Esophagus muscularis mucosa (tissue), 4 donors: ENCODE measurements around the gene HSPA1L. TPM values are rescaled to one million over a fixed set of nuclear protein-coding genes. Genes with fewer than 3 reads are reported as not detected.

Experiments used
- DNase-seq: peaks from one replicate; pipeline ENCODE4 v3.0.0-alpha.2; 2017; ENCODE audit errors: extremely low spot score
- H3K27ac ChIP-seq, 4 donors: fragments of 200-600 bp; sonication (generic); replicated peaks in 1 of 4; 1 replicate in 3 of 4; 2 replicates in 1 of 4; pipeline ENCODE4 v1.5.1; 2016 to 2019; ENCODE audit warnings: mild to moderate bottlenecking in 1 of 4
- H3K27me3 ChIP-seq, 4 donors: fragments of 200-600 bp; sonication (generic); one replicate each; pipeline versions ENCODE4 v1.5.1 to v1.6.0; 2016 to 2019
- H3K36me3 ChIP-seq, 4 donors: fragments of 200-600 bp; sonication (generic); one replicate each; pipeline ENCODE4 v1.5.1; 2016 to 2019
- H3K4me1 ChIP-seq, 4 donors: fragments of 200-600 bp; sonication (generic); one replicate each; pipeline ENCODE4 v1.5.1; 2016 to 2019
- H3K4me3 ChIP-seq, 4 donors: fragments of 200-600 bp; sonication (generic); 1 replicate in 2 of 4; 2 replicates in 2 of 4; pipeline ENCODE4 v1.5.1; 2016 to 2019; ENCODE audit warnings: mild to moderate bottlenecking in 4 of 4, moderate library complexity in 1 of 4
- H3K9me3 ChIP-seq, 4 donors: fragments of 200-600 bp; sonication (generic); 1 replicate in 3 of 4; 2 replicates in 1 of 4; pipeline ENCODE4 v1.5.1; 2016 to 2019
- CTCF ChIP-seq, 3 experiments: fragments of 200-600 bp in 2 of 3; fragments of 450-650 bp in 1 of 3; sonication (generic) in 2 of 3; IDR thresholded peaks; one replicate each; pipeline ENCODE4 v1.5.1; 2017 to 2019; ENCODE audit warnings: antibody characterized with exemption in 3 of 3, mild to moderate bottlenecking in 2 of 3, moderate library complexity in 1 of 3
- EP300 ChIP-seq: sonication (generic); formaldehyde crosslinking; IDR thresholded peaks from one replicate; pipeline ENCODE4 v1.6.1; 2017; ENCODE audit warnings: antibody characterized with exemption
- POLR2A ChIP-seq: fragments of 450-650 bp; IDR thresholded peaks from one replicate; pipeline ENCODE4 v1.6.1; 2017; ENCODE audit warnings: antibody characterized with exemption, moderate library complexity, mild to moderate bottlenecking, low read depth
- POLR2AphosphoS5 ChIP-seq, 2 donors: sonication (generic); formaldehyde crosslinking; IDR thresholded peaks; one replicate each; pipeline ENCODE4 v1.6.1; 2017; ENCODE audit warnings: antibody characterized with exemption in 2 of 2
- WGBS: methylation state at CpG from one replicate; pipeline ENCODE4 v1.1.5; 2018; 5-methylcytosine and 5-hydroxymethylcytosine counted together
- intact Hi-C: fragments of 100-400 bp; cut with DNase I; formaldehyde crosslinking; loops from one replicate; pipeline ENCODE4 v1.15.1; 2023
- total RNA-seq, 4 donors: library from RNA; depleted of rRNA; stranded (reverse); fragments of >200 nt; gene quantifications; one replicate each; pipeline versions ENCODE4 v1.1.0 to v1.2.1, GENCODE V29; 2016

Gene HSPA1L
- total RNA-seq, 4 donors from 2014 or later: 1.2 to 3.7 (median 2.6) TPM

DNA sequence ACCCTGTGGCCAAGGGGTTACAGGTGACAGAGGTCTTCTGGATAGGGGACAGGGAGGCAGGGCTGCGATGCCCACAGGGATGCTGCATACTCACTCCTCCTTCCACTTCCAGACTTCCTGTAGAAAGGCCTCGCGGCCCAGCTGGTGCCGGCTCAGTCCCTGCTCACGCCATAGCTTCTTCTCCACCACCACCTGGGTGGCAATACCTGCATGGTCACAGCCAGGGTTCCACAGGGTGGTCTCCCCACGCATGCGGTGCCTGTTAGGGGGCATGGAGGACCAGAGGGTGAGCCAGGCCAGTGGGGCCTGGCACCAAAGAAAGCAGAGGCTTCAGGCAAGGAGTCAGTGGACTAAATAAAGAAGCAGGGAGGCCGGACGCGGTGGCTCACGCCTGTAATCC, 29.6 kb downstream of the HSPA1L start:
- intact Hi-C loops: no loop called here
- WGBS: 92% methylated on average over 11 of the region's 11 CpGs
- TF ChIP-seq POLR2AphosphoS5 (IDR thresholded peaks at IDR 0.05): no peak
- TF ChIP-seq POLR2A: no peak
- no peak for TF ChIP-seq CTCF (IDR thresholded peaks at IDR 0.05)
- TF ChIP-seq EP300: no peak
- H3K4me3 ChIP-seq: no peak overlapping the region
- H3K36me3 ChIP-seq: peaks cover 35 to 92% (median 73%) of the 10 kb centered on the region in 4 donors
- H3K9me3 ChIP-seq: no peaks in the 10 kb centered on the region
- DNase-seq: no peak
- H3K4me1 ChIP-seq: no peaks in the 10 kb centered on the region
- no peaks in the 10 kb centered on the region for H3K27me3 ChIP-seq
- no peak overlapping the region for H3K27ac ChIP-seq

GRCh38 chr6:31784098-31784925, 30.8 kb downstream of the HSPA1L start:
- Histone ChIP-seq H3K36me3 (peaks cover 41 to 93% (median 78%) of the 10 kb centered on the region in 4 donors), H3K9me3 (no peaks in the 10 kb centered on the region), H3K27me3 (no peaks in the 10 kb centered on the region), H3K27ac (no peak overlapping the region), H3K4me3 (no peak overlapping the region), H3K4me1 (no peaks in the 10 kb centered on the region)
- DNase-seq: no peak
- intact Hi-C loops: no loop called here
- 94% methylated on average over 15 of the region's 15 CpGs for WGBS
- TF ChIP-seq CTCF (IDR thresholded peaks at IDR 0.05) (no peak), POLR2A (no peak), EP300 (no peak), POLR2AphosphoS5 (IDR thresholded peaks at IDR 0.05) (no peak)

DNA sequence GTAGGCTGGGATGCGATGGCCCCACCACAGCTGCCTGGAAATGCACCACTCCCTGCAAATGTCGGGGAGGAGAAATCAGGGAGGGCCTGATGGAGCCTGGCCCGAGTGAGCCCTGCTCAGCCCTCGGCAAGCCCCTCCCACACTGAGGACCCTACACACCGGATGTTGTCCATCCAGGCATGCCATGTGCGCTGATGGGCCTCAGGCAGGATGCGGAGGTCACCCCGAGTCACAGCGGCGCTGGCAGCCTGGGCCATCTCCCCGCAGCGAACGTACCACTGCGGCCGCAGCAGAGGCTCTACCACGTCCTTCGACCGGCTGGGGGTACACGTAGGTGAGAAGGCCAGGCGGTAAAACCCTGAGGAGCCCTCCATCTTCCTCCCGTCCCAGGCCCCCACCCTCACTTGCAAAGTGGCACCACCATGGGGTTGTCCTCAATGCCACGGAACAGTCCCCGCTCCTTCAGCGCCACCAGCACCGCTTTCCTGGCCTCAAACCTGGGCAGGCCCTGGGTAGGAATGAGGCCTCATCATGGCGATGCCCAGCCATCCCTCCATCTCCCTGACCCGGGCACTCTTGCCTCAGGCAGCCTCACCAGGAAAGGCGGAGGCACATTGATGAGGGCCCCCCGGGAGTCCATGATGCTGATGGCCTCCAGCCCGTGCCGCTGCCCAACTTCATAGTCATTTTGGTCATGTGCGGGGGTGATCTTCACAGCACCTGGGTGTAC, 32.8 kb downstream of the HSPA1L start:
- WGBS: 90% methylated on average over 28 of the region's 32 CpGs
- TF ChIP-seq POLR2AphosphoS5 (IDR thresholded peaks at IDR 0.05): no peak
- no peak for TF ChIP-seq EP300
- no peak for TF ChIP-seq POLR2A
- no peak for TF ChIP-seq CTCF (IDR thresholded peaks at IDR 0.05)
- H3K4me1 ChIP-seq: peaks cover 3 to 4% (median 4%) of the 10 kb centered on the region in 4 donors
- no peak overlapping the region for H3K27ac ChIP-seq
- intact Hi-C loops: no loop called here
- H3K27me3 ChIP-seq: no peaks in the 10 kb centered on the region
- no peak for DNase-seq
- peaks cover 48 to 93% (median 84%) of the 10 kb centered on the region in 4 donors for H3K36me3 ChIP-seq
- H3K9me3 ChIP-seq: no peaks in the 10 kb centered on the region
- no peak overlapping the region for H3K4me3 ChIP-seq

DNA sequence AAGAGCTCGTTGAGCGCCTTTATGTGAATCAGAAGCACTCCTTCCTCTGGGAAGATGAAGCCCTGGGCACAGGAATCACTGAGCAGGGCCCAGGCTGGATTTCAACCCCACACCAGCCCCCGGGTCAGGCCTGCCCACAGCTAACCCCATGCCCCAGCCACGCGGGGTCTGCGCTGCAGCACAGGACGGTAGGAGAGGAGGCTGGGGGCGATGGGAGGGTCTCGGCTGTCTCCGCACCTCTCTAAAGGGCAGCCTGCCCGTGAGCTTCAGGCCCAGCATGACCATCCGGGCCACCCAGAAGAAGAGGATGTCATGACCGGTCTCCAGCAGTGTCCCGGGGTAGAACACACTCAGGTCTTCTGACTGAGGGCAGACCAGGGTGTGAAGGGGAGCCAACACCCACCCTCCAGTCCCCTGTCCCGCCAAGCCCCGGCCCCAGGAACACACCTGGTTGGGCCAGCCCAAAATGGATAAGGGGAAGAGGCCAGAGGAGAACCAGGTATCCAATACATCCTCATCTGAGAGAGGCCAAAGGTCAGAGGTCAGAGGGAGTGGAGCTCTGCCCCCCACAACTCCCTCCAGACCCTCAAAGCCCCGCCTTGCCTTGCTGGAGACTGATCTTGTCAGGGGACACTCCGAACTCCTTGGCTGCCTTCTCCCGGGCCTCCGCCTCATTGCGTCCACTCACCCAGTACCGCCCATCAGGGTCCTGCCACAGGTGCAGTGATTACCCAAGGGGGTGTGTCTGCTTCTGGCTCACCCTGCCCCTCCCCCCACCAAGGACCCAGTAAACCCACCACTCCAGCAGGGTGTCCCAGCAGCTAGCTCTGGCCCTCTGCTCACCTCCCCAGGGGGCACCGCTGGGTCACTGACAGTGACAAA, 33.6 kb downstream of the HSPA1L start:
- intact Hi-C loops: no loop called here
- Histone ChIP-seq H3K4me3 (no peak overlapping the region), H3K4me1 (peaks cover 10 to 12% (median 12%) of the 10 kb centered on the region in 4 donors), H3K27me3 (no peaks in the 10 kb centered on the region), H3K36me3 (peaks cover 48 to 88% (median 80%) of the 10 kb centered on the region in 4 donors), H3K9me3 (no peaks in the 10 kb centered on the region), H3K27ac (no peak overlapping the region)
- TF ChIP-seq POLR2A (no peak), POLR2AphosphoS5 (IDR thresholded peaks at IDR 0.05) (no peak), EP300 (no peak), CTCF (IDR thresholded peaks at IDR 0.05) (no peak)
- DNase-seq: no peak
- WGBS: 90% methylated on average over 21 of the region's 23 CpGs
